ENCODE measurements around the gene TMX4. TPM values are rescaled to one million over a fixed set of nuclear protein-coding genes. Genes with fewer than 3 reads are reported as not detected.

The TMX4 gene
- total and polyA plus RNA-seq, 2 donors (not counting 3 experiments of a cell fraction or from before 2014, with no cell fraction given): 6.5 to 30.3 TPM

DNA sequence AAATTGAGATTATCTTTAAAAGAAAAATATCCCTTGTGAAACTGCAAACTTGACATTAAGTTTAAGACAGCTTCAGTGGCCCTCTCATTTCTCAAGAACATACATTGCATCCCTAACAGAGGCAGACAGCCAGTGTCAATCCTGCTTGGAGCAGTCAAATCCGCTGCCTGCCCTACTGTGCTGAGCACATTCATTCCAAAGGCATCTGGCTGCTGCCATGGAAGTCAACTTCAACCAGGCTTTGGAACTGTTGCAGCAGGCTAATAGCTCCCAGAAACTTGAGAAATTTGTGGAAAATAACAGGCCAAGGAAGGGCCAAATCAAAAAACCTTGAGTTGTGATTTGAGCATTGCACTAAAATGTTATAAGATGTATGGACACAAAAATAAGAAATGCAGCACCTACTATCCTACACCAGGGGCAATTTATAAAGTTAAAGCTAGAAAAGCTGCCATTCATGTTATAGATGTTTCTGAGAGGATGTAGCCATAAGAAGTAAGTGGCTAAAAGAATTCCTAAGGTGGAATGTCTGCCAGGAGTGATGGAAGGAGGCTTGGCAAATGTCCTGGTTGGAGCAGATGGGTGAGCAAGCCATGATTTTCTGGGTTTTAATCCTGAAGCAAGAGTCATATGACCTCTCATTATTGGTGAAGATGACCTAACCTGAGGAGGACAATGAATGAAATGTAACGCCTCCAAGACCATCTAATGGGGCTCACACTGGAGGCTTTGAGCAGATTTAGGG is 47.9 kb downstream of the TMX4 start:
- H3K9me3 ChIP-seq (replicated peaks; ENCODE audit: control insufficient read depth, insufficient read depth, low read length): no peaks in the 10 kb centered on the region
- BruUV-seq (replicated peaks): no TSS peak
- no peak overlapping the region for H3K9ac ChIP-seq (replicated peaks; ENCODE audit: extremely low read depth, insufficient read depth, low read length)
- DNase-seq (ENCODE audit: low read depth, low spot score) (no peak), FAIRE-seq (no peak)
- H3K27ac ChIP-seq (ENCODE audit: insufficient read depth, low read depth, low read length): no peak overlapping the region
- dilution Hi-C loops (cut with MboI; ENCODE audit: extremely low pct_ligation_motif_present, low sequenced_read_pairs) (no loop called here), intact Hi-C loops (cut with micrococcal nuclease) (no loop called here)
- no peaks in the 10 kb centered on the region for H3K79me2 ChIP-seq (ENCODE audit: control insufficient read depth, insufficient read depth, low read length)
- ChIA-PET POLR2A (no interaction called here), CTCF (interaction anchor here (0.9 to 2.4 kb wide), 3 partner anchors 9 to 751 kb away, joined by 3 to 17 read pairs (median 7); no protein-coding TSS in a partner anchor)
- TF ChIP-seq POLR2AphosphoS5 (IDR thresholded peaks at IDR 0.05; ENCODE audit: insufficient read depth, low read depth, low read length) (no peak), FOS (IDR thresholded peaks at IDR 0.05; ENCODE audit: borderline replicate concordance, insufficient read depth, low read length) (no peak), POLR2A (IDR thresholded peaks at IDR 0.05; ENCODE audit: low read depth, low read length) (no peak), EZH2 (IDR thresholded peaks at IDR 0.05; ENCODE audit: borderline replicate concordance, low read depth, low read length, severe bottlenecking) (no peak)
- TF ChIP-seq, protein P1, sequence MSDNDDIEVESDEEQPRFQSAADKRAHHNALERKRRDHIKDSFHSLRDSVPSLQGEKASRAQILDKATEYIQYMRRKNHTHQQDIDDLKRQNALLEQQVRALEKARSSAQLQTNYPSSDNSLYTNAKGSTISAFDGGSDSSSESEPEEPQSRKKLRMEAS (IDR thresholded peaks at IDR 0.05; ENCODE audit: insufficient read depth, insufficient read length): no peak
- H3K27me3 ChIP-seq (ENCODE audit: control insufficient read depth in 2 of 2, insufficient read depth in 2 of 2, low read length in 2 of 2): peaks cover 0 to 4% of the 10 kb centered on the region in 2 experiments
- H4K20me1 ChIP-seq (replicated peaks; ENCODE audit: control insufficient read depth, extremely low read depth, insufficient read depth, low read length): no peaks in the 10 kb centered on the region
- H3K9me1 ChIP-seq (replicated peaks; ENCODE audit: control insufficient read depth, extremely low read depth, insufficient read depth, low read length): no peaks in the 10 kb centered on the region
- no peaks in the 10 kb centered on the region for H3K36me3 ChIP-seq (ENCODE audit: control insufficient read depth in 2 of 2, extremely low read depth in 1 of 2, insufficient read depth in 2 of 2, low read length in 2 of 2)
- H2AFZ ChIP-seq (ENCODE audit: low read depth, low read length): no peak overlapping the region
- no peak overlapping the region for H3K4me3 ChIP-seq (replicated peaks in 1 of 3; ENCODE audit: insufficient read depth in 1 of 3, low read depth in 1 of 3, low read length in 3 of 3)
- no peak overlapping the region for H3K4me2 ChIP-seq (ENCODE audit: insufficient read depth, low read length)
- no peaks in the 10 kb centered on the region for H3K4me1 ChIP-seq (ENCODE audit: control insufficient read depth, extremely low read depth, insufficient read depth, low read length)

DNA sequence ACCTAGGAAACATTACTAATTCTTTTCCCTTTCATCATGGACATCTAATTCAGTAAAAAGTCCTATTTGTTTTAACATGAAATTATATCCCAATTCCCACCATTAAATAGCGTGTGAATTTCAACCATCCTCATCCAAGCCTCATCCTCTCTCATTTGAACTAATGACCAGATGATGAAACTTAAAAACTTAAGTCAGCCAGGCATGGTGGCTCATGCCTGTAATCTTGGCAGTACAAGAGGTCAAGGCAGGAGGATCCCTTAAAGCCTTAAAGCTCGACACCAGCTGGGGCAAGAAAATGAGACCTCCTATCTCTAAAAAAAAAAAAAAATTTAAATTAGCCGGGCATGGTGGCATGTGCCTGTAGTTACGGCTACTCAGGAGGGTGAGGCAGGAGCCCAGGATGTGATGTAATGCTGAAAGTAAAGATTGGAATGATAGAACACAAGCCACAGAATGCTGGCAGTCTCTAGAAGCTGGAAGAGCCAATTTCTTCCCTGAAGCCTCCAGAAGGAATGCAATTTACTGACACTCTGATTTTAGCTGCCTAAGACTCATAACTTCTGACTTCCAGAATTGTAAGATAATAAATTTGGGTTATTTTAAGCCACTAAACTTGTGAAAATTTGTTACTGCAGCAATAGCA is 52.2 kb downstream of the TMX4 start:
- CTCF ChIA-PET: interaction anchor here (1.5 to 3.2 kb wide), 4 partner anchors 11 to 755 kb away, joined by 7 to 15 read pairs (median 8); no protein-coding TSS in a partner anchor
- POLR2A ChIA-PET: no interaction called here
- Histone ChIP-seq H3K9me3 (replicated peaks; ENCODE audit: control insufficient read depth, insufficient read depth, low read length) (no peaks in the 10 kb centered on the region), H3K27me3 (ENCODE audit: control insufficient read depth in 2 of 2, insufficient read depth in 2 of 2, low read length in 2 of 2) (no peaks in the 10 kb centered on the region), H3K9ac (replicated peaks; ENCODE audit: extremely low read depth, insufficient read depth, low read length) (no peak overlapping the region), H2AFZ (ENCODE audit: low read depth, low read length) (no peak overlapping the region), H3K27ac (ENCODE audit: insufficient read depth, low read depth, low read length) (no peak overlapping the region), H3K9me1 (replicated peaks; ENCODE audit: control insufficient read depth, extremely low read depth, insufficient read depth, low read length) (no peaks in the 10 kb centered on the region), H3K79me2 (ENCODE audit: control insufficient read depth, insufficient read depth, low read length) (no peaks in the 10 kb centered on the region), H3K4me3 (replicated peaks in 1 of 3; ENCODE audit: insufficient read depth in 1 of 3, low read depth in 1 of 3, low read length in 3 of 3) (no peak overlapping the region), H4K20me1 (replicated peaks; ENCODE audit: control insufficient read depth, extremely low read depth, insufficient read depth, low read length) (no peaks in the 10 kb centered on the region), H3K4me2 (ENCODE audit: insufficient read depth, low read length) (no peak overlapping the region), H3K36me3 (ENCODE audit: control insufficient read depth in 2 of 2, extremely low read depth in 1 of 2, insufficient read depth in 2 of 2, low read length in 2 of 2) (no peaks in the 10 kb centered on the region), H3K4me1 (ENCODE audit: control insufficient read depth, extremely low read depth, insufficient read depth, low read length) (no peaks in the 10 kb centered on the region)
- DNase-seq (ENCODE audit: low read depth, low spot score): no peak
- no TSS peak for BruUV-seq (replicated peaks)
- intact Hi-C loops (cut with micrococcal nuclease): no loop called here
- no peak for FAIRE-seq
- dilution Hi-C loops (cut with MboI; ENCODE audit: extremely low pct_ligation_motif_present, low sequenced_read_pairs): no loop called here
- TF ChIP-seq, protein P1 (IDR thresholded peaks at IDR 0.05; ENCODE audit: insufficient read depth, insufficient read length): no peak
- TF ChIP-seq POLR2AphosphoS5 (IDR thresholded peaks at IDR 0.05; ENCODE audit: insufficient read depth, low read depth, low read length) (no peak), EZH2 (IDR thresholded peaks at IDR 0.05; ENCODE audit: borderline replicate concordance, low read depth, low read length, severe bottlenecking) (no peak), FOS (IDR thresholded peaks at IDR 0.05; ENCODE audit: borderline replicate concordance, insufficient read depth, low read length) (no peak), JUN (IDR thresholded peaks at IDR 0.05; ENCODE audit: borderline replicate concordance, insufficient read depth, insufficient read length, low read depth) (no peak), MYC (IDR thresholded peaks at IDR 0.05; ENCODE audit: low read depth, low read length) (no peak), GATA2 (IDR thresholded peaks at IDR 0.05; ENCODE audit: insufficient read depth, insufficient read length, low read depth, low read length) (no peak), POLR2A (IDR thresholded peaks at IDR 0.05; ENCODE audit: low read depth, low read length) (no peak)
- TF ChIP-seq, protein P2, sequence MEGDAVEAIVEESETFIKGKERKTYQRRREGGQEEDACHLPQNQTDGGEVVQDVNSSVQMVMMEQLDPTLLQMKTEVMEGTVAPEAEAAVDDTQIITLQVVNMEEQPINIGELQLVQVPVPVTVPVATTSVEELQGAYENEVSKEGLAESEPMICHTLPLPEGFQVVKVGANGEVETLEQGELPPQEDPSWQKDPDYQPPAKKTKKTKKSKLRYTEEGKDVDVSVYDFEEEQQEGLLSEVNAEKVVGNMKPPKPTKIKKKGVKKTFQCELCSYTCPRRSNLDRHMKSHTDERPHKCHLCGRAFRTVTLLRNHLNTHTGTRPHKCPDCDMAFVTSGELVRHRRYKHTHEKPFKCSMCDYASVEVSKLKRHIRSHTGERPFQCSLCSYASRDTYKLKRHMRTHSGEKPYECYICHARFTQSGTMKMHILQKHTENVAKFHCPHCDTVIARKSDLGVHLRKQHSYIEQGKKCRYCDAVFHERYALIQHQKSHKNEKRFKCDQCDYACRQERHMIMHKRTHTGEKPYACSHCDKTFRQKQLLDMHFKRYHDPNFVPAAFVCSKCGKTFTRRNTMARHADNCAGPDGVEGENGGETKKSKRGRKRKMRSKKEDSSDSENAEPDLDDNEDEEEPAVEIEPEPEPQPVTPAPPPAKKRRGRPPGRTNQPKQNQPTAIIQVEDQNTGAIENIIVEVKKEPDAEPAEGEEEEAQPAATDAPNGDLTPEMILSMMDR (IDR thresholded peaks at IDR 0.05; ENCODE audit: extremely low read depth in 1 of 2, insufficient read depth in 1 of 2, low read depth in 1 of 2, low read length in 2 of 2): no peak

All from endothelial cell of umbilical vein (primary cell).